K562 (cell line): ENCODE results near the gene CSTF1. TPM values are rescaled to one million over a fixed set of nuclear protein-coding genes. Genes with fewer than 3 reads are reported as not detected.

Experiments used
- ATAC-seq: fragments of 200-7000 bp; cut with Tn5 transposase; 3 replicates; pipeline ENCODE4 v1.9.1; 2020; ENCODE audit warnings: moderate library complexity
- BruUV-seq: library from RNA; stranded (reverse); fragments of 400-500 nt; replicated peaks from 2 replicates; lab custom pipeline; 2021; lab: Mats Ljungman, UMichigan
- CTCF ChIA-PET: fragments of 300-600 bp; formaldehyde crosslinking; extraction: SDS; loops from one replicate; lab custom pipeline; 2021; ENCODE audit warnings: low intra/inter-chr PET ratio; lab: Yijun Ruan, JAX
- POLR2A ChIA-PET: fragments of 300-600, 350-650 bp; sonication (Branson Sonifier 250); formaldehyde crosslinking; extraction: SDS; loops from one replicate; lab custom pipeline; 2021; ENCODE audit warnings: antibody characterized with exemption, inconsistent platforms; lab: Yijun Ruan, JAX
- DNase-seq, 4 experiments: peaks; one replicate each; pipeline versions ENCODE4 v3.0.0 to v3.0.0-alpha.2; 2011 to 2018; ENCODE audit warnings: low spot score in 3 of 4, mixed read lengths in 3 of 4; ENCODE audit errors: extremely low read depth in 1 of 4
- FAIRE-seq: peaks from 2 replicates; lab custom pipeline; 2011; peaks lifted over from hg19 to GRCh38; lab: Jason Lieb, UNC
- H2AFZ ChIP-seq: 2 replicates; pipeline ENCODE4 v1.6.0; 2011; ENCODE audit warnings: low read depth, low read length, control low read depth, inconsistent platforms
- H3K27ac ChIP-seq: fragments of 200-600 bp; 3 replicates; pipeline ENCODE4 v1.8.0; 2011; ENCODE audit warnings: low read depth, mild to moderate bottlenecking, control low read depth, inconsistent platforms, low read length, moderate library complexity, mixed read lengths; ENCODE audit errors: extremely low read depth
- H3K27me3 ChIP-seq, 2 experiments: fragments of 300-600 bp in 1 of 2; 2 replicates in 1 of 2; 3 replicates in 1 of 2; pipeline versions ENCODE4 v1.6.0 to v1.8.0; 2011; ENCODE audit warnings: inconsistent platforms in 2 of 2, low read length in 2 of 2, mild to moderate bottlenecking in 1 of 2, mixed read lengths in 1 of 2, moderate library complexity in 1 of 2; ENCODE audit not compliant: control insufficient read depth in 2 of 2, insufficient read depth in 2 of 2
- H3K36me3 ChIP-seq: fragments of 300-600 bp; 3 replicates; pipeline ENCODE4 v1.8.0; 2011; ENCODE audit warnings: mild to moderate bottlenecking, low read length, inconsistent platforms; ENCODE audit not compliant: control insufficient read depth, insufficient read depth
- H3K4me1 ChIP-seq, 2 experiments: fragments of 200-600 bp in 1 of 2; replicated peaks in 1 of 2; 2 replicates in 1 of 2; 3 replicates in 1 of 2; pipeline versions ENCODE4 v1.5.1 to v1.8.0; 2011; ENCODE audit warnings: inconsistent platforms in 2 of 2, low read length in 2 of 2, mild to moderate bottlenecking in 1 of 2, mixed read lengths in 1 of 2, moderate library complexity in 1 of 2; ENCODE audit not compliant: control insufficient read depth in 2 of 2, insufficient read depth in 2 of 2
- H3K4me2 ChIP-seq: 2 replicates; pipeline ENCODE4 v1.6.1; 2011; ENCODE audit warnings: low read length, control low read depth, inconsistent platforms, mixed read lengths; ENCODE audit not compliant: insufficient read depth
- H3K4me3 ChIP-seq: fragments of 200-600 bp; sonication (generic), shearing (Covaris generic); 2 replicates; pipeline ENCODE4 v1.5.1; 2016; ENCODE audit warnings: control low read depth, inconsistent platforms
- H3K79me2 ChIP-seq: fragments of 200-600 bp; 3 replicates; pipeline ENCODE4 v1.8.0; 2011; ENCODE audit warnings: low read length, inconsistent platforms; ENCODE audit not compliant: control insufficient read depth, insufficient read depth
- H3K9ac ChIP-seq, 2 experiments: 2 replicates each; pipeline versions ENCODE4 v1.6.0 to v1.6.1; 2011; ENCODE audit warnings: low read depth in 2 of 2, low read length in 2 of 2, control low read depth in 1 of 2, inconsistent platforms in 1 of 2, mild to moderate bottlenecking in 1 of 2, mixed read lengths in 1 of 2; ENCODE audit not compliant: insufficient read depth in 1 of 2
- H3K9me1 ChIP-seq: one replicate; pipeline ENCODE4 v1.6.0; 2011; ENCODE audit warnings: inconsistent platforms, mild to moderate bottlenecking, low read length, moderate library complexity; ENCODE audit not compliant: control insufficient read depth, insufficient read depth
- H3K9me3 ChIP-seq: replicated peaks from 2 replicates; pipeline ENCODE4 v1.5.1; 2011; ENCODE audit warnings: low read depth, low read length, inconsistent platforms; ENCODE audit not compliant: control insufficient read depth, insufficient read depth
- H4K20me1 ChIP-seq: replicated peaks from 2 replicates; pipeline ENCODE4 v1.6.1; 2011; ENCODE audit warnings: low read length, inconsistent platforms, mixed read lengths; ENCODE audit not compliant: control insufficient read depth, insufficient read depth
- ADNP ChIP-seq: fragments of 200-800 bp; sonication (Bioruptor generic); IDR thresholded peaks from 2 replicates; pipeline ENCODE4 v1.6.1; 2016; ENCODE audit warnings: missing genetic modification characterization, missing compliant biosample characterization
- ARNT ChIP-seq, 2 experiments: fragments of 450-650 bp; IDR thresholded peaks; 2 replicates each; pipeline ENCODE4 v1.6.1; 2016; ENCODE audit warnings: mild to moderate bottlenecking in 1 of 2
- BCOR ChIP-seq: fragments of 450-650 bp; IDR thresholded peaks from 2 replicates; pipeline ENCODE4 v1.6.1; 2016
- BRD4 ChIP-seq: fragments of 200-600 bp; sonication (generic); IDR thresholded peaks from 2 replicates; pipeline ENCODE4 v1.6.1; 2017; ENCODE audit warnings: inconsistent platforms
- CBFA2T3 ChIP-seq: fragments of 450-650 bp; IDR thresholded peaks from 2 replicates; pipeline ENCODE4 v1.6.1; 2017
- CBFB ChIP-seq: sonication (generic); formaldehyde crosslinking; IDR thresholded peaks from 2 replicates; pipeline ENCODE4 v1.4.0; 2020; ENCODE audit warnings: mild to moderate bottlenecking, missing genetic modification reagents
- PHB2 ChIP-seq: fragments of 450-650 bp; IDR thresholded peaks from 2 replicates; pipeline ENCODE4 v1.6.1; 2017; ENCODE audit warnings: low read depth
- RBM25 ChIP-seq: fragments of 200-400 bp; formaldehyde crosslinking; IDR thresholded peaks from 2 replicates; pipeline ENCODE4 v1.6.1; 2018; ENCODE audit warnings: low read length, low read depth, moderate library complexity; ENCODE audit not compliant: severe bottlenecking
- SAFB2 ChIP-seq: fragments of 200-400 bp; formaldehyde crosslinking; IDR thresholded peaks from 2 replicates; pipeline ENCODE4 v1.6.1; 2018; ENCODE audit warnings: borderline replicate concordance, low read length, low read depth, moderate library complexity; ENCODE audit not compliant: severe bottlenecking
- SMARCA5 ChIP-seq: fragments of 450-650 bp; IDR thresholded peaks from 2 replicates; pipeline ENCODE4 v1.6.1; 2016
- SMARCE1 ChIP-seq: fragments of 450-650 bp; IDR thresholded peaks from 2 replicates; pipeline ENCODE4 v1.7.1; 2016; ENCODE audit warnings: mild to moderate bottlenecking
- TCFL5 ChIP-seq: fragments of 250-450 bp; sonication (Bioruptor Pico); conservative IDR thresholded peaks from 2 replicates; pipeline ENCODE4 v1.6.1; 2021; ENCODE audit warnings: mild to moderate bottlenecking, moderate library complexity, matching md5 sums
- TGIF2 ChIP-seq: sonication (generic); formaldehyde crosslinking; IDR thresholded peaks from 2 replicates; pipeline ENCODE4 v1.8.1; 2022; ENCODE audit warnings: mild to moderate bottlenecking, missing genetic modification reagents, moderate library complexity
- ZNF121 ChIP-seq: sonication (generic); formaldehyde crosslinking; conservative IDR thresholded peaks from 2 replicates; pipeline ENCODE4 v1.8.0; 2022; ENCODE audit warnings: missing genetic modification reagents
- ZNF384 ChIP-seq: IDR thresholded peaks from 2 replicates; pipeline ENCODE4 v1.6.1; 2012; ENCODE audit warnings: low read depth, low read length, improper control_type of control experiment
- WGBS: fragments of 100-300 bp; shearing (Covaris generic); methylation state at CpG from one replicate; pipeline ENCODE4 v1.1.6; 2016; ENCODE audit warnings: low coverage, mixed read lengths; ENCODE audit not compliant: insufficient coverage; ENCODE audit errors: missing lambda C conversion rate; 5-methylcytosine and 5-hydroxymethylcytosine counted together
- in situ Hi-C: fragments of 300-500 bp; cut with MboI; formaldehyde crosslinking; loops from 4 replicates; pipeline ENCODE4 v1.15.0; 2018; ENCODE audit warnings: inconsistent platforms, mixed read lengths
- intact Hi-C: fragments of 100-400 bp; cut with micrococcal nuclease; formaldehyde crosslinking; loops from 2 replicates; pipeline ENCODE4 v1.14.2; 2022
- polyA plus RNA-seq, 8 experiments: library from polyadenylated mRNA; depleted of rRNA in 4 of 8; stranded (reverse) in 5 of 8; unstranded in 3 of 8; fragments of >200 nt; fragmentation: Nextera tagmentation in 2 of 8; fragmentation: Illumina TruSeq in 1 of 8; extraction: Ambion mirVana in 2 of 8; extraction: Trizol in 1 of 8; gene quantifications; 2 replicates each; pipeline versions ENCODE4 v1.2.1 to v1.2.3, GENCODE V29; 2011 to 2014; ENCODE audit warnings: inconsistent platforms in 1 of 8, missing spikeins in 1 of 8
- total RNA-seq, 7 experiments: library from RNA; depleted of rRNA in 6 of 7; stranded (reverse); fragments of >200 nt in 6 of 7; fragmentation: Illumina TruSeq in 2 of 7; extraction: Trizol in 2 of 7; gene quantifications; 2 replicates each; pipeline versions ENCODE4 v1.2.1 to v1.2.3, GENCODE V29; 2011 to 2021; ENCODE audit warnings: low replicate concordance in 1 of 7

The CSTF1 gene
- total and polyA plus RNA-seq, 9 of the 15 experiments (the other 6 are each of a cell fraction or from before 2014, with no cell fraction given) = 30.8 to 110 (median 53.4) TPM

DNA sequence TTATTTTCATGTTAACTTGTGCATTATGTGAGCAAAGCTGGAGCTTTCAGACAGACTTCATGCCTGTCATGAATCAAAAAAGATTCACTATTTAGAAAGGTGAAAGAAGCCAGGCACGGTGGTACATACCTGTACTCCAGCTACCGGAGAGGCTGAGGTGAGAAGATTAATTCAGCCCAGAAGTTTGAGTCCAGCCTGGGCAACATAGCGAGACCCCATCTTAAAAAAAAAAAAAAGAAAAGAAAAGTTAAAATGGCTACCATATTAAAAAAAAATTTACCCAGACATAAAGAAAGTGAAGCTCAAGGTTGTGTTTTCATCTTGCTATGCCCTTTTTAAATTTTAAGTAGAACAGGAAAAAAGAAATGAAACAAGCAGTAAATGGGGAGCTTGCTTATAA, 20.5 kb downstream of the CSTF1 start:
- no TSS peak for BruUV-seq
- Histone ChIP-seq H3K27ac (peak overlapping the region; percentile 85), H4K20me1 (no peaks in the 10 kb centered on the region; the same call in 1 of the 2 replicates), H3K9me3 (no peaks in the 10 kb centered on the region), H3K27me3 (no peaks in the 10 kb centered on the region), H3K9me1 (no peaks in the 10 kb centered on the region), H3K4me3 (peak overlapping the region; percentile 77), H3K4me2 (peak overlapping the region; percentile 99), H2AFZ (0 out of 2 replicates have a peak overlapping the region, but pooled peaks have one; percentile 5), H3K4me1 (peaks cover 18 to 53% of the 10 kb centered on the region in 2 experiments), H3K36me3 (peaks cover 39% of the 10 kb centered on the region), H3K79me2 (peaks cover 78% of the 10 kb centered on the region), H3K9ac (peak overlapping the region; percentile 62 to 73; a peak in 3 of 4 replicates)
- in situ Hi-C loops (no loop called here), intact Hi-C loops (loop anchor here (1.0 to 5.0 kb wide), 4 partner anchors 16 to 54 kb away; partner anchors contain the start of genes AURKA, CSTF1 and RTF2)
- ATAC-seq (no peak), DNase-seq (no peak), FAIRE-seq (no peak)
- CTCF ChIA-PET = no interaction called here
- TF ChIP-seq SAFB2 = no peak
- TF ChIP-seq BCOR = peak; percentile 85
- no peak for TF ChIP-seq PHB2
- TF ChIP-seq ARNT (IDR thresholded peaks at IDR 0.05) = 0 out of 4 replicates have a peak, but pooled peaks of 1 of the 2 experiments have one; percentile 57
- TF ChIP-seq CBFA2T3 = no peak
- peak; percentile 99 for TF ChIP-seq ZNF121 (CRISPR knock-in tag)
- TF ChIP-seq SMARCA5 = peak; percentile 74
- TF ChIP-seq SMARCE1 = no peak
- peak; percentile 60 for TF ChIP-seq RBM25
- no peak for TF ChIP-seq TCFL5 (CRISPR knock-in tag)
- TF ChIP-seq BRD4 = peak; percentile 43; the same call in 1 of the 2 replicates
- TF ChIP-seq TGIF2 (CRISPR knock-in tag) = 0 out of 2 replicates have a peak, but pooled peaks have one; percentile 26
- TF ChIP-seq CBFB = no peak
- TF ChIP-seq ZNF384 = peak; percentile 82
- TF ChIP-seq ADNP (tag) = 0 out of 2 replicates have a peak, but pooled peaks have one; percentile 68
- 0% methylated on average over 3 of the region's 3 CpGs for WGBS
- POLR2A ChIA-PET = interaction anchor here (1.0 to 5.1 kb wide), 14 partner anchors 10 to 997 kb away, joined by 3 to 72 read pairs (median 6); partner anchors contain the start of genes AURKA, CSTF1 and FAM210B
